Ureter (tissue), 1 donor: ENCODE data around the gene AATF. TPM values are rescaled to one million over a fixed set of nuclear protein-coding genes. Genes with fewer than 3 reads are reported as not detected.

Experiments used
- DNase-seq: peaks from one replicate; pipeline ENCODE4 v3.0.0-alpha.2; 2020; ENCODE audit warnings: low spot score
- total RNA-seq: library from RNA; stranded (reverse); gene quantifications from one replicate; pipeline ENCODE4 v1.2.4, GENCODE V29; 2023
- donor health status: DM: yes; HTN: yes; CAD: no.

Gene AATF
- total RNA-seq, 1 donor from 2014 or later = 48.7 TPM

GRCh38 chr17:37081287-37081686 is 132.5 kb downstream of the AATF start:
- no peak for DNase-seq

GRCh38 chr17:37082311-37082860 is 133.6 kb downstream of the AATF start:
- DNase-seq = no peak

- no peak for DNase-seq
Observed at GRCh38 chr17:37082985-37083384, 134.2 kb downstream of the AATF start.

GRCh38 chr17:37083456-37083855 is 134.7 kb downstream of the AATF start:
- DNase-seq = no peak

- no peak for DNase-seq
Observed at GRCh38 chr17:37084372-37084771, 135.6 kb downstream of the AATF start.

GRCh38 chr17:37086334-37086733 is 137.6 kb downstream of the AATF start:
- DNase-seq = no peak

GRCh38 chr17:37086948-37087347 is 138.2 kb downstream of the AATF start:
- DNase-seq = no peak

- no peak for DNase-seq
Observed at GRCh38 chr17:37087683-37088082, 138.9 kb downstream of the AATF start.

- DNase-seq = no peak
Observed at GRCh38 chr17:37088459-37088858, 139.7 kb downstream of the AATF start.

- no peak for DNase-seq
Observed at GRCh38 chr17:37088913-37089312, 140.2 kb downstream of the AATF start.

- no peak for DNase-seq
Observed at GRCh38 chr17:37089956-37090355, 141.2 kb downstream of the AATF start.

- no peak for DNase-seq
Observed at GRCh38 chr17:37090941-37091340, 142.2 kb downstream of the AATF start.

GRCh38 chr17:37092071-37092470 is 143.3 kb downstream of the AATF start:
- no peak for DNase-seq

- no peak for DNase-seq
Observed at GRCh38 chr17:37092701-37093100, 143.9 kb downstream of the AATF start.

- no peak for DNase-seq
Observed at GRCh38 chr17:37094391-37094790, 145.6 kb downstream of the AATF start.

GRCh38 chr17:37096071-37096470 is 147.3 kb downstream of the AATF start:
- no peak for DNase-seq

- no peak for DNase-seq
Observed at GRCh38 chr17:37097154-37097553, 148.4 kb downstream of the AATF start.

- DNase-seq = no peak
Observed at GRCh38 chr17:37098152-37098551, 149.4 kb downstream of the AATF start.

GRCh38 chr17:37098910-37099664 is 150.3 kb downstream of the AATF start:
- no peak for DNase-seq

GRCh38 chr17:37100231-37100630 is 151.5 kb downstream of the AATF start:
- no peak for DNase-seq

GRCh38 chr17:37101306-37101705 is 152.6 kb downstream of the AATF start:
- DNase-seq = no peak

GRCh38 chr17:37103231-37103630 is 154.5 kb downstream of the AATF start:
- no peak for DNase-seq

- DNase-seq = no peak
Observed at GRCh38 chr17:37106049-37106448, 157.3 kb downstream of the AATF start.
